Right renal cortex interstitium (tissue), 3 donors: ENCODE results near the gene SSR4. TPM values are rescaled to one million over a fixed set of nuclear protein-coding genes. Genes with fewer than 3 reads are reported as not detected.

ENCODE experiments used
- DNase-seq, 3 donors: peaks; one replicate each; pipeline ENCODE4 v3.0.0-alpha.2; 2013; ENCODE audit warnings: low read depth in 3 of 3, low spot score in 2 of 3
- polyA plus RNA-seq, 3 donors: library from polyadenylated mRNA; unstranded; fragments of 120-200 nt; gene quantifications; one replicate each; pipeline ENCODE4 v1.2.1, GENCODE V29; 2013; ENCODE audit not compliant: insufficient read length in 3 of 3

Gene SSR4
- polyA plus RNA-seq, 3 donors: 135 to 164 (median 160) TPM

GRCh38 chrX:153780678-153781427 is 13.6 kb upstream of the SSR4 start, which contains the start of gene SRPK3:
SRPK3 (plus strand) TSS chrX:153781041; CDS start chrX:153781087, 46 bp downstream.
- DNase-seq: no peak

- no peak for DNase-seq
Observed at GRCh38 chrX:153781428-153782047, 12.9 kb upstream of the SSR4 start.

- no peak for DNase-seq
Observed at GRCh38 chrX:153782313-153782712, 12.2 kb upstream of the SSR4 start.

- DNase-seq: no peak
Observed at GRCh38 chrX:153782871-153783270, 11.6 kb upstream of the SSR4 start.

DNA sequence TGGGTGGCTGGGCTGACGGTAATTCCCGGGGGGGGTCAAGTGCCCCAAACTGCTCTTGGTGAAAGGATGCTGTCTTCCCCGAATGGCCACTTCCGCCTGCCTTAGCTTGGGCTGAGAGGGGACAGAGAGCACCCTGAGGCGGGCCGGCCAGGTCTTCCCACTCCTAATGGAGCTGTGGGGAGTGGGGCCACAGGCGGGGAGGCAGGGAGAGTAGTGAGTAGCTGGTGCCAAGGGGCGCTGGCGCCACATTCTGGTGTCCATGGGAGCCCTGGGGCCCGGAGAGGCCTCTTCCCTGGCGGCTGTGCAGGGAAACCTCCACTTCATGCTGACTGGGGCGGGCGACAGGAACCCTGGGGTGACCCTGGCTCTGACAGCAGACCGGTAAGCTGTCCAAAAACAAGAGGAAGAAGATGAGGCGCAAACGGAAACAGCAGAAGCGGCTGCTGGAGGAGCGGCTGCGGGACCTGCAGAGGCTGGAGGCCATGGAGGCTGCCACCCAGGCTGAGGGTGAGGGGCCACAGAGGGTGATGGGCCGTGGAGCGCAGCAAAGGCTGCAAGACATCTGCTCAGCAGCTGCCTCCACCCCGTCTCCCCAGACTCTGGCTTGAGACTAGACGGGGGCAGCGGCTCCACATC is 11.0 kb upstream of the SSR4 start:
- no peak for DNase-seq

- no peak for DNase-seq
Observed at GRCh38 chrX:153784325-153784967, 10.0 kb upstream of the SSR4 start.

DNA sequence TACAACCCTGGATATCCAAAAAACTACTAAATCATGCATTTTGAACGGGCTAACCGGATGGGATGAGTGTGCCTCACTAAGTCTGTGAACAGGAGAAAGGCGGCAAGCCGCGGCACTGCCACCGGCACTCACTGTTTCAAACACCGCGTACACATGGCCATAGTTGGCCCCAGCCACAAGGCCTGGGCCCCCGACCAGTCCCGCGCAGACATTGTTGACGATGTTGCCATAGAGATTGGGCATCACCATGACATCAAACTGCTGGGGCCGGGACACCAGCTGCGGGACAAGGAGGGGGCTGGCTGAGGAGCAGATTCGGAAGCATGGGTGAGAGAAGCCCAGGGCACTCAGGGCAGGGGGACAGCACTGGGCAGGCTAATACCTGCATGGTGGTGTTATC is 7.8 kb upstream of the SSR4 start:
- DNase-seq: no peak

DNA sequence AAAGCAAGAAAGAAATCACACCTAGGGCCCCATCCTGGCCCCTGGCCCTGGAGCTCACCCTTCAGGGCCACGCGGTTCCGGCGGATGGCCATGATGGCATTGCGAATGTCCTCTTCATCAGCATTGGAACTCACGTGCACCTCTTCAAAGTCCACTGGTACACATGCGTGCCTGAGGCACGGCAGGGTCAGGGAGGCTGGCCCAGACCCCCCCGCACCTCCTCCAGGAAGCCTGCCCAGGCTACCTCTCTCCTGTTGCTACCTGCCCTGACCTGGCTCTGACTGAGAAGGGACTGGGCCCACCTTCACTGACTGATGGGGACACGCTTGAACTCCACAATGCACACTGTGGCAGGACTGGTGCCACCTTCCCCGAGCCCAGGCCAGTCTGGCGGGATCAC is 4.8 kb upstream of the SSR4 start:
- no peak for DNase-seq

- DNase-seq: no peak
Observed at GRCh38 chrX:153791104-153791852, 3.2 kb upstream of the SSR4 start.

- DNase-seq: no peak
Observed at GRCh38 chrX:153792368-153792767, 2.1 kb upstream of the SSR4 start.

GRCh38 chrX:153793291-153793690 is 1.2 kb upstream of the SSR4 start:
- no peak for DNase-seq

- DNase-seq: no peak
Observed at GRCh38 chrX:153794897-153795816, 689 bp downstream of the SSR4 start.

GRCh38 chrX:153797415-153798015 is 3.0 kb downstream of the SSR4 start:
- DNase-seq: no peak

DNA sequence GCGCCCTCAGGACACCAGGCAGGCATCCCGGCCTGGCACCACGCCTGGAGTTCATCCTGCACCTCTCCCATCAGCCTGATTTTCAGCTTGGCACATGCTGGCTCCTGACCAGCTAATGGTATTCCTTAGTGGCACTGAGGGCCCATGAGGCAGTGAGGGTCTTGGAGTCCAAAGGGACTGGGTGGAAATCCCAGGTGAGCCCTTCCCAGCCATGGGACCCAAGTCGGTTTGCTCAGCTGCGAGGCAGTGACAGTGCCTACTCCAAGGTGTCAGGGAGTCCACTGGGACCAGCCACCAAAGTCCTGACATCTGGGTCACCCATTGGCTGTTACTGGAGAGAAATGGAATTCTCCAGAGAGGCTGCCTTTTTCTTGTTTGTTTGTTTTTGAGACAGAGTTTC is 4.9 kb downstream of the SSR4 start:
- DNase-seq: no peak

GRCh38 chrX:153800177-153800722 is 5.8 kb downstream of the SSR4 start:
- DNase-seq: no peak

DNA sequence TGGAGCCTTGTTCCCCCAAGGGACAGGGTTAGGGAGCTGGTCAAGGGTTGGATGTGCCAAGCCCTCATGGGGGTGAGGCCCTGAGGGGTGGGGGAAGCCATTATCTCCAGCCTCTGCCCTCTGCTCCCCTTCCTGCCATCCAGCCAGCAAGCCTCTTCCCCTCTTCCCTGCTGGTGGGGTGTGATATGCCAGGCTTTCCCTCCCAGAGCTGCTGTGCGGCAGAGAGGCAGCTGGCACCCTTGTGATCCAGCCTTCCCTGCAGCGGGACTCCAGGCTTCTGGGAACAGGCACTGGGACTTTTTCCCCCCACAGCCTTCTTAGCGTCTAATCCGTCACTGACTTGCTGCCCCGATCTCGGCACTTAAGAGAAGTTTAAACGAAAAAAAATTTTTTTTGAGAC is 6.3 kb downstream of the SSR4 start:
- no peak for DNase-seq

- DNase-seq: no peak
Observed at GRCh38 chrX:153801669-153802068, 7.2 kb downstream of the SSR4 start.

DNA sequence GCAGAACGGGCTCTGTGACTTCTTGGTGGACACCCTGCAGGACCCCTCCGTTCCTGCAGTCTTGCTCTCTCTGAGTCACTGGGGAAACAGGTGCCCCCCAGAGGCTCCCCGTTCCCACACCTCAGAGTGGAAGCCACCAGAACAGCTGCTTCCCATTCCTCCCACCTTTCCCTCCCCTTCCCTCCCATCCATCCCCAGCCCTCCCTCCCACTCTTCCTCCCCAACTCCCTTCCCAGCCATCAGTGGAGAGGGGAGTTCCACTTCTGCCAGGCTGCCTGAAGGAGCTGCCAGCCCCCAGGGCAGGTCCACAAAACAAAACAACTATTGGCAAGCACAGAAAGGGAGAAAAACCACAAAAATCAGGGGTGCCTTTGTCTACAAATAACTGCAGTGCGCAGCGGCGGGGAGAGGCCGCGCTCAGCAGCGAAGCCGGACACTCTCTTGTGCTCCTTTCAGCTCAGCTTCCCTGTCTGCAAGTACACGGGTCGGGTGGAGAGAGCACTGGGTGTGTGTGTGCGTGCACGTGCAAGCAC is 8.1 kb downstream of the SSR4 start:
- DNase-seq: no peak
